SK-N-MC (cell line): ENCODE results near the gene TMUB1.

ENCODE experiments used
- EZH2 ChIP-seq: fragments of 200-600 bp; sonication (generic); IDR thresholded peaks from one replicate; pipeline ENCODE4 v1.6.1; 2017; ENCODE audit warnings: antibody characterized with exemption
- POLR2AphosphoS5 ChIP-seq: IDR thresholded peaks from 2 replicates; pipeline ENCODE4 v1.6.1; 2012; ENCODE audit warnings: mild to moderate bottlenecking, low read depth, low read length, borderline replicate concordance

GRCh38 chr7:151132461-151133205, 49.3 kb upstream of the TMUB1 start:
- TF ChIP-seq EZH2: no peak
- TF ChIP-seq POLR2AphosphoS5: no peak
